Neural progenitor cell (in vitro differentiated cells): ENCODE results near the gene PROC. TPM values are rescaled to one million over a fixed set of nuclear protein-coding genes. Genes with fewer than 3 reads are reported as not detected.

Source experiments
- DNase-seq: peaks from one replicate; pipeline ENCODE4 v3.0.0-alpha.2; 2016; ENCODE audit warnings: low spot score
- H2AFZ ChIP-seq: fragments of 200-600 bp; sonication (generic); replicated peaks from 2 replicates; pipeline ENCODE4 v1.6.1; 2016; ENCODE audit warnings: antibody characterized with exemption
- H3F3A ChIP-seq: fragments of 200-600 bp; sonication (generic); 2 replicates; pipeline ENCODE4 v1.6.1; 2016; ENCODE audit warnings: antibody characterized with exemption, low read depth
- H3K27ac ChIP-seq: fragments of 200-600 bp; sonication (generic); 2 replicates; pipeline ENCODE4 v1.5.1; 2016; ENCODE audit warnings: mild to moderate bottlenecking
- H3K27me3 ChIP-seq: fragments of 200-600 bp; sonication (generic); 2 replicates; pipeline ENCODE4 v1.6.1; 2016; ENCODE audit warnings: mild to moderate bottlenecking, moderate library complexity
- H3K36me3 ChIP-seq: fragments of 200-600 bp; sonication (generic); 2 replicates; pipeline ENCODE4 v1.5.1; 2016
- H3K4me1 ChIP-seq: fragments of 200-600 bp; sonication (generic); 2 replicates; pipeline ENCODE4 v1.6.1; 2016; ENCODE audit warnings: mixed run types
- H3K4me2 ChIP-seq: fragments of 200-600 bp; sonication (generic); 2 replicates; pipeline ENCODE4 v1.6.1; 2016
- H3K4me3 ChIP-seq: fragments of 200-600 bp; sonication (generic); 2 replicates; pipeline ENCODE4 v1.5.1; 2016
- H3K79me2 ChIP-seq: fragments of 200-600 bp; sonication (generic); 2 replicates; pipeline ENCODE4 v1.6.1; 2016; ENCODE audit warnings: low read depth
- H3K9ac ChIP-seq: fragments of 200-600 bp; sonication (generic); 2 replicates; pipeline ENCODE4 v1.6.1; 2016
- H3K9me3 ChIP-seq: fragments of 200-600 bp; sonication (generic); 2 replicates; pipeline ENCODE4 v1.5.1; 2016; ENCODE audit warnings: low read depth
- H4K20me1 ChIP-seq: fragments of 200-600 bp; sonication (generic); 2 replicates; pipeline ENCODE4 v1.6.1; 2016; ENCODE audit warnings: low read depth
- H3K27ac Mint-ChIP-seq: 3 replicates; pipeline ENCODE4 v1.8.0; 2021; ENCODE audit warnings: mixed read lengths
- H3K27me3 Mint-ChIP-seq: 2 replicates; pipeline ENCODE4 v1.8.0; 2022; ENCODE audit warnings: low read depth, mild to moderate bottlenecking, inconsistent platforms, moderate library complexity, mixed read lengths; ENCODE audit not compliant: insufficient read depth
- H3K36me3 Mint-ChIP-seq: 3 replicates; pipeline ENCODE4 v1.8.0; 2021; ENCODE audit warnings: mixed read lengths
- H3K4me1 Mint-ChIP-seq: 3 replicates; pipeline ENCODE4 v1.8.0; 2021; ENCODE audit warnings: mixed read lengths
- H3K4me3 Mint-ChIP-seq: 3 replicates; pipeline ENCODE4 v1.8.0; 2021; ENCODE audit warnings: mild to moderate bottlenecking, moderate library complexity, mixed read lengths
- H3K9me3 Mint-ChIP-seq: 3 replicates; pipeline ENCODE4 v1.8.0; 2020; ENCODE audit warnings: mixed read lengths
- EZH2 ChIP-seq: fragments of 200-600 bp; sonication (generic); IDR thresholded peaks from 2 replicates; pipeline ENCODE4 v1.6.1; 2017; ENCODE audit warnings: antibody characterized with exemption, mild to moderate bottlenecking, moderate library complexity
- EZH2phosphoT487 ChIP-seq: fragments of 200-600 bp; sonication (generic); IDR thresholded peaks from 2 replicates; pipeline ENCODE4 v1.6.1; 2017; ENCODE audit warnings: antibody characterized with exemption
- total RNA-seq: library from RNA; depleted of rRNA; stranded (reverse); fragments of >200 nt; gene quantifications from 2 replicates; pipeline ENCODE4 v1.2.3, GENCODE V29; 2015; ENCODE audit warnings: low replicate concordance
- TF ChIP-seq, protein P1 (sequence below): fragments of 200-600 bp; sonication (generic); IDR thresholded peaks from 2 replicates; pipeline ENCODE4 v1.5.1; 2017; ENCODE audit warnings: antibody characterized with exemption, mild to moderate bottlenecking

PROC gene
- total RNA-seq, 1 donor from 2014 or later = not detected

DNA sequence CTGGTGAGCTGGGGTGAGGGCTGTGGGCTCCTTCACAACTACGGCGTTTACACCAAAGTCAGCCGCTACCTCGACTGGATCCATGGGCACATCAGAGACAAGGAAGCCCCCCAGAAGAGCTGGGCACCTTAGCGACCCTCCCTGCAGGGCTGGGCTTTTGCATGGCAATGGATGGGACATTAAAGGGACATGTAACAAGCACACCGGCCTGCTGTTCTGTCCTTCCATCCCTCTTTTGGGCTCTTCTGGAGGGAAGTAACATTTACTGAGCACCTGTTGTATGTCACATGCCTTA lies 10.5 kb downstream of the PROC start:
- Histone ChIP-seq H3K4me2 (no peak overlapping the region), H3K9ac (no peak overlapping the region), H3F3A (peaks cover 23% of the 10 kb centered on the region), H3K36me3 (no peaks in the 10 kb centered on the region), H4K20me1 (peaks cover 10% of the 10 kb centered on the region), H3K4me1 (peaks cover 8% of the 10 kb centered on the region), H3K9me3 (no peaks in the 10 kb centered on the region), H3K27ac (no peak overlapping the region), H3K4me3 (no peak overlapping the region), H2AFZ (no peak overlapping the region), H3K27me3 (peaks cover 21% of the 10 kb centered on the region), H3K79me2 (no peaks in the 10 kb centered on the region)
- peaks cover 12% of the 10 kb centered on the region for H3K4me1 Mint-ChIP-seq
- no peak for DNase-seq
- no peak for TF ChIP-seq EZH2
- TF ChIP-seq, protein P1, sequence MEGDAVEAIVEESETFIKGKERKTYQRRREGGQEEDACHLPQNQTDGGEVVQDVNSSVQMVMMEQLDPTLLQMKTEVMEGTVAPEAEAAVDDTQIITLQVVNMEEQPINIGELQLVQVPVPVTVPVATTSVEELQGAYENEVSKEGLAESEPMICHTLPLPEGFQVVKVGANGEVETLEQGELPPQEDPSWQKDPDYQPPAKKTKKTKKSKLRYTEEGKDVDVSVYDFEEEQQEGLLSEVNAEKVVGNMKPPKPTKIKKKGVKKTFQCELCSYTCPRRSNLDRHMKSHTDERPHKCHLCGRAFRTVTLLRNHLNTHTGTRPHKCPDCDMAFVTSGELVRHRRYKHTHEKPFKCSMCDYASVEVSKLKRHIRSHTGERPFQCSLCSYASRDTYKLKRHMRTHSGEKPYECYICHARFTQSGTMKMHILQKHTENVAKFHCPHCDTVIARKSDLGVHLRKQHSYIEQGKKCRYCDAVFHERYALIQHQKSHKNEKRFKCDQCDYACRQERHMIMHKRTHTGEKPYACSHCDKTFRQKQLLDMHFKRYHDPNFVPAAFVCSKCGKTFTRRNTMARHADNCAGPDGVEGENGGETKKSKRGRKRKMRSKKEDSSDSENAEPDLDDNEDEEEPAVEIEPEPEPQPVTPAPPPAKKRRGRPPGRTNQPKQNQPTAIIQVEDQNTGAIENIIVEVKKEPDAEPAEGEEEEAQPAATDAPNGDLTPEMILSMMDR = no peak
- no peak for TF ChIP-seq EZH2phosphoT487
- no peak overlapping the region for H3K4me3 Mint-ChIP-seq
- H3K27ac Mint-ChIP-seq = no peak overlapping the region
- H3K9me3 Mint-ChIP-seq = no peaks in the 10 kb centered on the region
- no peaks in the 10 kb centered on the region for H3K36me3 Mint-ChIP-seq
- H3K27me3 Mint-ChIP-seq = peaks cover 13% of the 10 kb centered on the region

DNA sequence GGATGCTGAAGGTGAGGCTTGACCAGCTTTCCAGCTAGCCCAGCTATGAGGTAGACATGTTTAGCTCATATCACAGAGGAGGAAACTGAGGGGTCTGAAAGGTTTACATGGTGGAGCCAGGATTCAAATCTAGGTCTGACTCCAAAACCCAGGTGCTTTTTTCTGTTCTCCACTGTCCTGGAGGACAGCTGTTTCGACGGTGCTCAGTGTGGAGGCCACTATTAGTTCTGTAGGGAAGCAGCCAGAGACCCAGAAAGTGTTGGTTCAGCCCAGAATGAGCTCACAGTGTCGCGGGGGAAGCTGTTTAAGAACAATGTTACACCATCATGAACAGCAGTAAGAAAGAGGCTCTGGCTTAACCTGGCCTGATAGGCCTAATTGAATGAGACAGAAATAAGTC lies 11.1 kb downstream of the PROC start:
- H3K27ac Mint-ChIP-seq = no peak overlapping the region
- H4K20me1 ChIP-seq = peaks cover 5% of the 10 kb centered on the region
- no peaks in the 10 kb centered on the region for H3K79me2 ChIP-seq
- no peak overlapping the region for H3K9ac ChIP-seq
- H3K9me3 ChIP-seq = no peaks in the 10 kb centered on the region
- peaks cover 16% of the 10 kb centered on the region for H3K27me3 ChIP-seq
- TF ChIP-seq EZH2phosphoT487 (no peak), EZH2 (no peak)
- TF ChIP-seq, protein P1 = no peak
- peaks cover 18% of the 10 kb centered on the region for H3F3A ChIP-seq
- H3K36me3 Mint-ChIP-seq = no peaks in the 10 kb centered on the region
- no peak overlapping the region for H3K4me2 ChIP-seq
- H3K27ac ChIP-seq = no peak overlapping the region
- peaks cover 7% of the 10 kb centered on the region for H3K4me1 ChIP-seq
- no peak overlapping the region for H3K4me3 ChIP-seq
- peaks cover 9% of the 10 kb centered on the region for H3K4me1 Mint-ChIP-seq
- H3K36me3 ChIP-seq = no peaks in the 10 kb centered on the region
- H2AFZ ChIP-seq = no peak overlapping the region
- H3K27me3 Mint-ChIP-seq = peaks cover 8% of the 10 kb centered on the region
- no peak for DNase-seq
- H3K4me3 Mint-ChIP-seq = no peak overlapping the region
- H3K9me3 Mint-ChIP-seq = no peaks in the 10 kb centered on the region

DNA sequence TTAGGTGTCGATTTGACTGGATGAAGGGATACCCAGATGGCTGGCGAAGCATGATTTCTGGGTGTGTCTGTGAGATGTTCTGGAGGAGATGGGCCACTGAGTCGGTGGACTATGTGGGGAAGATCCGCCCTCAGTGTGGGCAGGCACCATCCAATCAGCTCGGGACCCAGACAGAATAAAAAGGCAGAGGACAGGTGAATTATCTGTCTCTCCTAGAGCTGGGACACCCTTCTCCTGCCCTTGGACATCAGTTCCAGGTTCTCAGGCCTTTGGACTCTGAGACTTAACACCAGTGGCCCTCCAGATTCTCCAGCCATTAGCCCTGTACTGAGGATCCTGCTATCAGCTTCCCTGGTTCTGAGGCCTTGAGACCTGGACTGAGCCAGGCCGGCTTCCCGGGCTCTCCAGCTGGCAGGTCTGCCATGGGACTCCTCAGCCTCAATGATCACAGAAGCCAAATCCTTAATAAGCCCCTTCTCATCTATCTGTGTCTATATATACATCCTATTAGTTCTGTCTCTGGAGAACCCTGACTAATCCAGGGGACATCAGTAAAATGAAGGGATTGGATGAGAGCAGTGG lies 11.7 kb downstream of the PROC start:
- no peak for TF ChIP-seq EZH2
- TF ChIP-seq EZH2phosphoT487 = no peak
- TF ChIP-seq, protein P1 = no peak
- Histone ChIP-seq H2AFZ (no peak overlapping the region), H3K36me3 (no peaks in the 10 kb centered on the region), H3K4me1 (peaks cover 4% of the 10 kb centered on the region), H4K20me1 (peaks cover 5% of the 10 kb centered on the region), H3K9me3 (no peaks in the 10 kb centered on the region), H3K79me2 (no peaks in the 10 kb centered on the region), H3K9ac (no peak overlapping the region), H3K27me3 (peaks cover 10% of the 10 kb centered on the region), H3K4me2 (no peak overlapping the region), H3K27ac (no peak overlapping the region), H3K4me3 (no peak overlapping the region), H3F3A (peaks cover 11% of the 10 kb centered on the region)
- Mint-ChIP-seq H3K4me3 (no peak overlapping the region), H3K9me3 (no peaks in the 10 kb centered on the region), H3K27me3 (peaks cover 7% of the 10 kb centered on the region), H3K27ac (no peak overlapping the region), H3K4me1 (peaks cover 9% of the 10 kb centered on the region), H3K36me3 (no peaks in the 10 kb centered on the region)
- DNase-seq = no peak
